GM19463 (cell line): ENCODE measurements around the gene PRR5L.
"Not testable (repeated sequence)": the region's sequence is repeated elsewhere in the genome, so short reads cannot be mapped to it uniquely, and the experiment has no call there.

Source experiments
- ATAC-seq: cut with Tn5 transposase; IDR thresholded peaks from one replicate; pipeline ENCODE4 v1.9.1; 2021; ENCODE audit warnings: mild to moderate bottlenecking, moderate library complexity; ENCODE audit not compliant: unreplicated experiment

PRR5L gene

DNA sequence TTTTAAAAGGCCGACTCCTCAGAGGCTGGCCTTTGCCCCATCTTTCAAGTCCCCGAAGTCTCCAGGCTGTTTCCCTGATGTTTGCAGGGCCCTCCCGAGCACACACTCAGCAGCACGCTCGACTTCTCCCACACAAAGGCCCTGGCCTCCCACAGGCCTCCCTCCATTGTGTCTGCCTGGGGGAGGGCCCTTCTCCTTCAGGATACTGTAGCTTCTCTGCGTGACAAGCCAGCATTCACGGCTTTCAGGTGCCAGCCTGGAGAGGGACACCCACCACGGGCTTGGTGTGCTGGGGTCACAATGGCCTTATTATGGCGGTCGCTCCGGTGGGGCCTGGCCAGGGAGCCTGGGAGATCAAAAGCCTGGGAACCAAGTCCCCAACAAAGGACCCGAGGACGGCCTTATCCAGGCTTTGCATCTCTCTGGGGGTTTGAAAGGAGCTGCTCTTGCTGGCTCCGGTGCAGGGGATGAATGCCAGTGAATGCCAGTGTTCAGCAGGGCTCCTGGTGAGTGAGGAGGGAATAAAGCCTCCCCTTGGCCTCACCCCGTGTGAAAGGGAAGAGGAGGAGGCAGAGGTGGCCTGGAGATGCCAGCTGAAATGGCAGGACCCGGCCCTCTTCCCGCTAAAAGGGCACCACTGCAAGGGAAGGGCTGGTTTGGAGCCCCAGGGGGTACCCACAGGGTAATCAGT lies 159.0 kb downstream of the PRR5L start:
- ATAC-seq = no peak

DNA sequence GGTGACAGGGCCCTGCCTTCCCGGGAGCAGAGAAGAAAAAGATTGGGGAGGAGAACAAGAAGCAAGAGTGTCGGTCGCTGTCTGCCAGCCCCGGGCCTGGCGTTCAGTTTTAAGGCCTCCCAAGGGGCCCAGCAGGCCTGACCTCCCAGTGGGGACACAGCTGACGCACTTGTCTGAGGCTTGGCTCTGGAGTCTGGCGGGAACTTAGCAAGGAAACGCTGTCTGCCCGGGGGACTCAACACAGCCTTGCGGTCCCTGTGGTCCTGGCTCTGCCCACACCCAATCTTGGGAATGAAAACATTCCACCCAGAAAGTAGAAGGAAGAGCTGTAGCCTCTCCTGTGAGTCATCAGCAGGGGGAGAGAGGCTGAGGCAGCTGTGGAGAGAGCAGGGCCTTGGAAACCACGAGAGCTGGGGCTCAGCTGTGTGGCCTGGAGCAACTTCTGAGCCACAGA lies 159.6 kb downstream of the PRR5L start:
- ATAC-seq = no peak

DNA sequence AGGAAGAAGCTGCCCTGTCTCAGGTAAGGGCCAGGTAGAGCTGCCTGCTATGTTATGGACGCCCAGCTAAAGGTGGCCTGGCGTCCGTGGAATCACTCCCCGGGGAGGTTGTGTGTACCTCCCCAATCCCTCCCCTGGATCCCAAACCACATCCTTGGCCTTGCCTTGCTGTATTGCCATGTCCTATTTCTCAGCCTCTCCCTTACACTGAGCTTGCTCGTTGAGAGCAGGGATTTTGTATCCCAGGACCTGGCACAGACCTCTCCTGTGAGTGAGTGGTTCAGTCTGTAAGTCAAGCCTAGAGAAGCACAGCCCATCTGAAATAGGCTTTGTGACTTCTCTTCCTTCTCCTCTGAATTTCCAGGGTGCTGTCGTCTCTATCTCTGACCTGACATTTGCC lies 160.1 kb downstream of the PRR5L start:
- ATAC-seq = no peak

DNA sequence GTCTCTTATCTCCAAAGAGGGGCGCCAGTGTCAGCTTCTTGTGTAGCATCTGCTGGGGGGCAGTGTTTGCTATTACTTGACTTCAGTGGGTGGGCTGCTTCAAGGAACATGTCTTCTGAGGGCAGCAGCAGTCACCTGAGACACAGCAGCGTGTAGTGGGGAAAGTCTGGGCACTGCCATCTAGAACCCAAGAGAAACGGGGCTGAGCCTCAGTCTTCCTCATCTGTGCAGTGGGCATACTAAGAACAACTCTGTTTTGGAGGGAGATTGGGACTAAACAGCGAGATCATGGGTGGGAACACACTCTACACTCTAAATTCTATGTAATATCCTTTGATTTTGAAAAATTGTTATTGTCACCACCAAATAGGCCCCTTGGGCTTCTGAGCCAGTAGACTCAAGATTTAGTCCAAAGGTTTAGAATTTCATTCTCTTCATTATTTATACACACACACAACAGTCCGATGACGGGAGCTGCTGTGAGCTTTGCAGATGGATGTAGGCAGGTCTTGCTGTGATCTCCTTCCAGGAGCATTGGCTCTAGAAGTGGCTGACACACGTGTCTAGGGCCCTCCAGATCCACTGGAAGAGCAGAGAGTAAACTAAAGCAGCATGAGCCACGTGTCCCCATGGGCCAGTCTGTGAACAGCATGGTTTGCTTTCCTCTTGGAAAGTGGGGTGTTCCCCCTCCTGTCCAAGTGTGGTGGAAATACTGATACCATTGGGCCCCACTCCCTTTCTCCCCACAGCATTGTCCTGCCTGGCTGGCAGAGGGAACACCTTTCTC lies 162.2 kb downstream of the PRR5L start:
- no peak for ATAC-seq

DNA sequence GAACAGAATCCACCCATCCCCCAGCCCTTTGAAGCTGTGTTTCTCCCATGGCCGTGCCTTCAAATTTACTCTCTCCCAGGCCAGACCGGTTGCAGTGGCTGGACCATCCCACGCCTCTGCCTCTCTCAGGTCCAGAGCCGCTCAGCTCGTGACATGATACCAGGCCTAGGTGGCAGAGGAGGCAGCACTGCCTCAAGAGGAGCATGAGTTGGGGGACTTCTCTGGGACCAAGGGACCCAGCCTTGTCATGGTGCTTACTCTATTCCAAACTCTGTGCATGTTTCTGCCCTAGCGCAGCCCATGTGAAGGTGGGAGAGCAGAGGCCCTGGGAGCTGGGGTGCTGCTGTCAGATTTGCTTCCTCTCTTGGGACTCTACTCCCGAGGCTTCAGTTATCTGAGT lies 163.0 kb downstream of the PRR5L start:
- no peak for ATAC-seq

DNA sequence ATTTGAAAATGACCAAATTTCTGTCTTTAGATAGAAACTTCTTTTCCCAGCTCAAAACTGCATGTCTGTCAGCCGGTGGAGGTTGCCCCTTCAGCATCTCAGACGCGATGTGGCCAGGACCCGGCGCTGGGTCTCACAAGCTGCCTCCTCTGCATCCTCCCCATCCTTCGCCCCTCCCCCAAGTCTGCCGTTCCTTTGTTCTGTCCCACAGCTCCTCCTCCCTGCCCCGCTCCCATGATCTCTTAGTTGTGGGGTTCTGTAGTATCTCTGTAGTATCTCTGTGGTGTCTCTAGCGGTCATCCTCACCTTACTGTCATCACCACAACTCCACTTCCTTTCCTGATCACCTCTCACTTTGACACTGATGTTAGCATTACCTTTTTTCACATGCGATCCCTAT lies 164.1 kb downstream of the PRR5L start:
- ATAC-seq = no peak

DNA sequence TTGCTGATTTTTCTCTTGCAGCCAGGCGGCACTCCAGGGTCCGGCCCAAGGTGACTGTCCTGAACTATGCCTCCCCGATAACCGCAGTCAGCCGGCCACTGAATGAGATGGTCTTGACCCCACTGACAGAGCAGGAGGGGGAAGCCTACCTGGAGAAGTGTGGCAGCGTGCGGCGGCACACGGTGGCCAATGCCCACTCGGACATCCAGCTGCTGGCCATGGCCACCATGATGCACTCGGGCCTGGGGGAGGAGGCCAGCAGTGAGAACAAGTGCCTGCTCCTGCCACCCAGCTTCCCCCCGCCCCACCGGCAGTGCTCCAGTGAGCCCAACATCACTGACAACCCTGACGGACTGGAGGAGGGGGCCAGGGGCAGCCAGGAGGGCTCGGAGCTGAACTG lies 166.2 kb downstream of the PRR5L start:
- no peak for ATAC-seq

DNA sequence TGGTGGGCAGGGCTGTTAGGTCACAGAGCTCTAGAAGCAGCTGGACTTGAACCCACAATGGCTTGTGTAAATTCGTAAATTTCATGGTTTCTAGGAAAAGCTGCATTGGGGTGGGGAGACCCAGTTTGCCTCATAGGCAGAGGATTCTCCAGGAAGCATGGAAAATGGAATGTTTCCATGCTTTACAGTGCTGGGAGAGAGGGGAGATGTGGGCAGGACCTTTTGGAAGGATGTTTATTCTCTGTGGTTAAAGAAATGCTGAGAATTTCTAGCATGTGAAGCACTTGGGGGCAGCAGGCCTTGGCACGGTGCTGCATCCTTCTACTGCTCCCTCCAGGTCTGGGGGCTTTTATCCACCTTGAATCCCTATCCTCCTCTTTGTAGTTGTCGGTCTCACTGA lies 167.7 kb downstream of the PRR5L start:
- no peak for ATAC-seq

DNA sequence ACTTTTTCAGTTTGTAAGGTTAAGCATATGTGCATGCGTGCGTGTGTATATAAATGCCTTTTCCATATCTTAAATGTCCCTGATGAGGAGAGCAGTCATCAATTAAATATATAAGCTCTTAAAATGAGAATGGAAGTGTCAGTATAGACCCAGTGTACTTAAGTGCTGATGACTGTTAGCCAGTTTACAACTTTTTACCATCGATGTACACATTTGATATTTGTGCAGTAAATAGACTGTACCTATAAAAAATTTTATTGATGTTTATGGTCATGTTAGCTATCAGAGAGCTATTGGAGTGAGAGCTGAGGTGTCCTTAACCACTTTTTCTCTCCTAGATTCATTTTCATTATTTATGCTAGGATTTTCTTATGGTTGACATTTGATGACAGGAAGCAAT lies 168.6 kb downstream of the PRR5L start:
- ATAC-seq = no peak

DNA sequence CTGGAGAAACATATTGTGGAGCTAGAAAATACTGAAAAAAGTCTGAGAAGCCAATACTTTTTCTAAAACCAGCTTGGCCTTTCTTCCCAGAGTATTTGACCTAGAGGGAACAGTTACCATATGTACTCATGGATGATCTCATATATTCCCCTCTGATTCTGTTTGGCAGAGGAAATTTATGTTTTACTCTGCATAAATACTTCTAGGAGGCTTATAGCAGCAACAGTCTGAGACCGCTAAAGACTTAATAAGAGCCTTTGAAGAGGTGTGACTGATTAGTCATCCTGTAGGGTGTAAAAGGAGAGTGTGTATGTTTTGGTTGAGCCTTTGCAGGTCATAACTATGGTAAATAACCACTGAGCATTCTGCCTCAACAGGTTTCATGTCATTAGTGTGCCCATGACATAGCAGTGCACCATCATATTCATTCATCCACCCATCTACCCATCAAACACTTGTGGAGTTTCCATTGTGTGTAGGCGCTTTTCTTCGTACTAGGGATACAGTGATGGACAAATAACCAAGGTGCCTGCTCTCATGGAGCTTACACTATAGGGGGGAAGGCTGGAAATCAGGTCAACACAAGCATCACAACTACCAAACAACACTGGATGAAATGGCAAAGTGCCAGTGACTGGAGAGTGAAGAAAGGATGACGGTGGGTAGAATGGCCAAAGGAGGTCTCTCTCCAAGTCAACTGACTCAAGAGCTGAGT lies 169.5 kb downstream of the PRR5L start:
- no peak for ATAC-seq

DNA sequence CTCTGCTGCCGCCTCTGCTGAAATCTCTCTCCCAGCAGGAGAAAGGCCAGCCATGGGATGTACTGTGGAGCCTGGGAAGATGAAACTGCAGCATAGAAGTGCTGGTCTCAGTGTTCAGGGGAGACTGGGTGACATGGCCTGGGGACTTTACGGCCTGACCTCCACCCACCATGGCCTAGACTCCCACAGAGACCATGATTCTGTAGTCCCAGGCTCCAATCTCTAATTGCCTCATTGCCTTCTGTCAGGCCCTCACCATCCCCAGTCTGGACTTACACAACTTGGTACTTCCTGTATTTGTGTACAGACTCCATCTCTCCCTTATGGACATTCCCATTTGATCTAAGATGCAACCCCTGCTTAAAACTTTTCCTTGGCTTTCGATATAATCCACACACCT lies 170.9 kb downstream of the PRR5L start:
- no peak for ATAC-seq

DNA sequence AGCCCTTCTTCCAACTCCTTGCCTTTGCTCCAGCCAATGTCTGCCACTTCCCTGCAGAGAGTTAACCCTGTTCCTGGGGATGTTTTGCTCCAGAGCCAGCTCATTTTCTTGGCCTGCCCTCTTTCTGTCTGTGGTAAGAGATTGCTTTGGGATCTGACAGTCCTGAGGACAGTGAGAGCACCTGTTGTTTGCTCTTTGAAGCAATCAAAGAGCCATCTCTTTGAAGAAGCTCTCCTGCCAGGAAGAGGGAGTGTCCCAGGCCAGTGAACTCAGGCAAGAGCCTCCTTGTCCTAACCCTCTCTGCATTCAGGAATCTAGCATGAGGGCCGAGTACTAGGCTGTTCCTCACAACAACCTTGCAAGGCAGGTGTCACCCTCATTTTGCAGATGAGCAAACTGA lies 171.8 kb downstream of the PRR5L start:
- ATAC-seq = no peak

DNA sequence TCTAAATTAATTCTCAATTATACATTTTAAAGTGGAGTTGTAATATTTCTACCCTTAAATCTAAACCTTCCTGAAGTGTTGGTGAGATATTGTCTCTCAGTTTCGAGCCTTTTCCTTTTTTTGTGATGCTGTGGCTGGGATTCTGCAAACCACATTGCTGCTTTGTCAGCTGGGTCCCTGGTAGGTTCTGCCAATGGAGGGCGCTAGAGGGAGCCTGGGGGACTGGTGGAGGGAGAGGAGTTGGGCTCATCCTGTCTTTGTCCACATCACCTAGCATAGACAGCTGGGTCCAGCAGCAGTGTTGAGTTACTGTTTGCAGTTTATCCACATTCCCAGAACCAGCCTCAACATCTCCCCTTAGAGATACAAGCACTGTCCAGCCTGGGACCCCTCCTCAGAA lies 173.0 kb downstream of the PRR5L start:
- no peak for ATAC-seq

DNA sequence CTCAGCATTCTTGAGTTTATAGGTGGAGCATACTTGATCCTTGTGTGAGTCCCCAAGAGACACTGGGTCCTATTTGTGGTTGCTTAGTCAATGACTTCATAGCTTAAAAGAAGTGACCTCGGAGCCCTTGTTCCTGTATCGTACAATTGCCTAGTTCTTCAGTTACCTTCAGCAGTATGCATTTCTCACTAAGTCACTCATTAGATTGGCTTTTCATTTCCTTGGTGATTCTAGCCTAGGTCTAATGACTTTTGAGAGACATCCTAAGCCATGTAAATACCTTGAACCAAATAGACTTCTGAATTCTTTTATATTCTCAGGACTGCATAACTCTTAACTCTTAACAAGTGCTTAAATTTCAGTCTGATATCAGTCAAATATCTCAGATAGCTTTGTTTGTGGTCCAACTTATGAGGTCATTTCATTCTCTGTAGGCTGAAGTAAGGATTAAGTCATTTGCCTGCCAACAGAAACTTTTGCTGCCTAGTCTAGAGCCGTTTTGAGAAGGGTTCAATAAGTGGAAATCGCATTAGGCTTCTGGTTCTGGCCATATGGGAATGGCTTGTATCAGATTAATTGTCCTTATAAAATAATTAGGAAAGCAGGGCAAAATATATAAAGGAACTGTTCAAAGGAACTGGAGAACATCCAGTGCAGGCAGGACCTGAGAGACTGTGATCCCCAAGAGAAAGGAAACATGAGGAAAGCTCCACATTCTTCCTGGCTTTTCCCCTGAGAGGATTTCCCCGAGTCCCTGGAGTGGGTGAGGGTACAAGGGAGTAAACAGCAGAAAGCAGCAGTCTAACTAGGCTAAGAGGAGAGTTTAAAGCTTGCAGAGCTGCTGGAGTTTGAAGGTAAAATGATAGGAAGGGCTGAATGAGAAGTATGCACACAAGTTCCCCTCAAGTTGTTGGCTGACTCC lies 174.1 kb downstream of the PRR5L start:
- ATAC-seq = no peak

DNA sequence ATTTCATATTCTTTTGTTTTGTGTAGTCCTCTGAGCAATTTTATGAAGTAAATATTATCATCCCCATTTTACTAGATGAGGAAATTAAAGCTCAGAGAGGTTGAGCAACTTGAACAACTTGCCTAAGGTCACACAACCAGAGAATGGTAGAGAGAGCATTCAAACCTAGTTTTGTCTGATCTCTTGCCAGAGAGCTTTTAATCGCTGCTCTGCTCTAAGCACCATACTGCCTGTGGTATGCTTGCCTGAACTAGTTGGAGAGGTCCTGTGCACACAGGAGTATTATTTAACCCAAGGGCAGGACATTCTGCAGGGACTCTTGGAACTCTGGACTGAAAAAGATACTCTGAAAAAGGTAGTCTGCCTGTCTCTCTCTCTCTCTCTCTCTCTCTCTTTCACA lies 175.5 kb downstream of the PRR5L start:
- no peak for ATAC-seq

DNA sequence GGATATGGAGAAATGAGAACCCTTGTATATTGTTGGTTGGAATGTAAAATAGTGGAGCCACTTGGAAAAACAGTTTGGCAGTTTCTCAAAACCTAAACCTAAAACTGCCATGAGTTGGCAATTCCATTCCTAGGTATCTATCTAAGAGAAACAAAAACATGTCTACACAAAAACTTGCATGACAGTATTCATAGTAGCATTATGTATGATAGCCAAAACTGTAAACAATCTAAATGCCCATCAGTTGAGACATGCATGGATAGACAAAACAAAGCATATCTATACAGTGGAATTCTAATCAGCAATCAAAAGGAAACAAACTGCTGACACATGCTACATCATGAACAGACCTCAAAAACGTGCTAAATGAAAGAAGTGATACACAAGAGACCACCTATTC lies 179.1 kb downstream of the PRR5L start:
- ATAC-seq = no peak

DNA sequence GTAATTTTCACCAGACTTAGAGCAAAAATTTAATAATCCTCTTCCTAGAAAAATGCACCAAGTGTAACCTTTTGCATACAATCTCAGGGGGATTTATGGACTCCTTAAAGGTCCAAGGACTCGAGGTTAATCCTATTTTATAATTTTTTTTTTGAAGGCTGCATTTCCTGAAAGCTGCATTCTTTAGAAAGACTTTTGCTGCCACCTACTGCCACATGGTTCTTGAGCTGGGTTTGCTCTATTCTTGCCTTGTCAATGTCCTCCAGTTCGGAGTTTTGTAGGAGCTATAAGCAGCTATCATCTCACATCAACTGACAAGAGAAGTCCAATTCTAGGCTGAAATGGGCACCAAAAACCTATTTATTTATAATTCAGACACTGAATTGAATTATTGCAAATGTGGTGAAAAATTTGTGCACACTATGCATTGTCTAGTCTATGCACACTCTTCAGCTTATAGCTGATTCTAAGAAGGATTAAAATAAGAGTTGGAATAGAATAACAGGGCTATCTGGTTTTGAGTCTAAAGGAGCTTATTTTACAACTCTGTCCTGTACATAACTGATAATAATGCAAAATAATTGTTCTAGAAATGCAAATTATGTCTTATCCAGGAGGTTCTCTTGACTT lies 182.7 kb downstream of the PRR5L start:
- ATAC-seq = no peak

DNA sequence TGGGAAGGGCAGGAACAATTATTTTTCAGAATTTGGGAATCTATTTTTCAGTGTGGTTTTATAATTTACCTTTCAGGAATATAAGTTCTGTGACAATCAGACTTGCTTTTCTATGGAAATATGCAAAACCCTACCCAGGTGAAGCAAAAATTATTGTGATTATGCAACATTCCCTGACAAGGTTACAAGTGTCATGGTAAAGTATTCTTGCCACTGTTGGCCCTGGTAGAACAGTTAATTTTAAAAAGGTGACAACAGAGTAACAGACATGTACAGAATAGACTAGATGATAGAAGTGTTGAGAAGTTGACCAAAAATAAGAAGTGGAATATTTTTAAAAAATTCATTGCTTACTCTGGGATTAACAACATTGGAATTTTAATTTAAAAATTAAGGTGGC lies 184.7 kb downstream of the PRR5L start:
- no peak for ATAC-seq

DNA sequence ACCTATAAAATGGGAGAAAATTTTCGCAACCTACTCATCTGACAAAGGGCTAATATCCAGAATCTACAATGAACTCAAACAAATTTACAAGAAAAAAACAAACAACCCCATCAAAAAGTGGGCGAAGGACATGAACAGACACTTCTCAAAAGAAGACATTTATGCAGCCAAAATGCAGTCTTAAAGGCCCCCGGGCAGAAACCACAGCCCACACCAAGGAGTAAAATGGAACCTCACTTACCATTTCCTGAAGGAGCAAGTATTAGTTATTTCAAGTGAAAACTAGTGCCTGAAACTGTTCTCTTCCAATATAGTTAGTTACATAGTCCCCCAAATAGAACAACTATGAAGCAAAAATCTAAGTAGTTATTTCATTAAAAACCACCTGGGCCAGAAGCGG lies 187.0 kb downstream of the PRR5L start:
- ATAC-seq = not testable (repeated sequence)

DNA sequence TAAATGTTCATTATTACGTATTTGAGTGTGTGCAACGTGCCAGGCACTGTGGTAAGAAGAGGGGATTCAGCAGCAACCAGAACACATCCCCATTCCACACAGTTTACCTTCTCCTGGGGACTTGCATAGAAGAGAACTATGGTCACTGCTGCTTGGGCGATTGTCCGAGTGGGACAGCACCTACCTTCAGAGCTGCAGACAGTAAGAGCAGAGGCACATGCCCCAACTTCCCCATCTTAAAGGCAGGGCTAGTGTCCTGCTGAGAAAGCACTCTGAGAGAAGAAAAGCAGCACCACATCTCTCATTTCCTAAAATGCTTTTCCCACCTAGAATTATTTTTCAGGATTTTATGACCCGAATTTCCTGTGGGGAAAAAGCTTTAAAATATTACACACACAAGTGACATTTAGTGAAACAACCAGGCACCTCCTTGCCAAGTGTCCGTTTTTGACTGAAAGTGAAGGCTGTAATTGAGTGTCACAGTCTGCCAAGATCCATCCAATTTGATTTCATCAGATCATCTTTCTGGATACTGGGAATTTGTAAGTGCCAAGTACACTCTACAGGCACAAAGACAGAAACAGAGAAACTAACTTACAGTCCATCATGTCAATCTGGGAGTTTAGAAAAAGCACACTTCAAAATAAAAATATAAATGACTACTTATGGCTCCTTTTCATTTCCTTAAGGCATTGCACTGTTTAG lies 189.4 kb downstream of the PRR5L start:
- ATAC-seq = no peak
